NCI-H187 (cell line): ENCODE measurements around the gene SPRING1.
"Not testable (repeated sequence)": the region's sequence is repeated elsewhere in the genome, so short reads cannot be mapped to it uniquely, and the experiment has no call there.

Experiments used
- DNase-seq, 2 experiments: peaks; one replicate each; lab custom pipeline; 2025; lab: John Stamatoyannopoulos, UW

The SPRING1 gene, protein sequence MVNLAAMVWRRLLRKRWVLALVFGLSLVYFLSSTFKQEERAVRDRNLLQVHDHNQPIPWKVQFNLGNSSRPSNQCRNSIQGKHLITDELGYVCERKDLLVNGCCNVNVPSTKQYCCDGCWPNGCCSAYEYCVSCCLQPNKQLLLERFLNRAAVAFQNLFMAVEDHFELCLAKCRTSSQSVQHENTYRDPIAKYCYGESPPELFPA

DNA sequence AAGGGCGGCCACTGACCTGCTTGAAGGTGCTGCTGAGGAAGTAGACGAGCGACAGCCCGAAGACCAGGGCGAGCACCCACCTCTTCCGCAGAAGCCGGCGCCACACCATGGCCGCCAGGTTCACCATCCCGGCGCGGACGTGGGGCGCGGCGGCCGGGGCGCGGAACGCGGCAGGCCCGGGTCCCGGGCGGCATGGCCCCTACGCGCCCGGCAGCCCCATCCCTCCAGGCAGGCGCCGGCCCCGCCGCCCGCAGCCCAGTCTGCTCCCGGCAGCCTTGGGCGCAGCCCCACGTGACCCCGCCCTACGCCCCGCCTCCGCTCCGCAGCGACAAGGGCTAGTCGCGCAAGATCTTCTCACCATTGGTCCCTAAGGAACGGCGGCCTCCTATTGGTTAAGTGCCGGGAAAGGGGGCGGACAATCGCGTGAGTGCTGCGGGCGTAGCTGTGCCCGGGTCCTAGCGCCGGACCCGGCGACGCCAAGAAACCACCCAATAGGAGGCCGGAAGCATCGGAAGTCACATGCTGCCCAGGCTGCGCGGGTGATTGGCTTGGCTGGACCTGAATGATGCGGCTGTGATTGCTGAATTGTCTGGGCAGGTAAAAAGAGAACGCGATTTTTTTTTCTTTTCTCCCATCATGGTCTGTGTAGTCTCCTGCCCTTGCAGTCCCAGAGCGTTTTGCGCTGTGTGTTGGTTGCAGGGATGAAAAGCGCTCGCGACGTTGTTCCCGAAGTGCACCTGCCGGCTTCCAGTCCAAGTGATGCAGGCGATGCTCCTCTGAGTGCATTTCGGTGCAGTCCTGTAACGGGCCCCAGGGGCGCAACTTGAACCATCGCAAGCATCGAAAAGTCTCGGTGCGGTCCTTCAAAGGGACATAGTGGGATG, at the start of gene SPRING1, which contains the start of gene RNFT2:
TSS of gene SPRING1 (minus strand) at position 296 of the 884 bp plus-strand sequence. CDS start at position 127, 169 bp downstream.
TSS of gene RNFT2 (plus strand) at position 542 of the 884 bp plus-strand sequence. CDS start 2,183 bp downstream, outside the sequence.
- peak; percentile 99 to 100 for DNase-seq

DNA sequence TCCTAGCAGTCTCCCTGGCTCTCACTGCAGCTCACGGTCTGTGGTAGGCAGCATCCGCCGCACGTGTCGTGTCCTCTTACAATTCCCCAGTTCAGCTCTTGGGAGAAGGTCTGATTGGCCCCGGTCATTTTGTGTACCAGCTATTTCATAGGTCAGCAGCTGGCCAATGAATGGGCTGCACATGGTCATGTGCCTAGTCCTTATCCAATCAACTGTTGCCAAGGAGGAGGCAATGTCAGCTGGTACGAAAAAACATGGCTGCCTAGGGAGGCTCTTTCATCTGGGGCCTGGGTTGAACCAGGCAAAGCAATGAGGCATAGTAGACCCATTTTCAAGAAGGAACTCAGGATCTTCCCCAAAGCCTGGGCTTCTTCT, 46.4 kb upstream of the SPRING1 start:
- no peak for DNase-seq

DNA sequence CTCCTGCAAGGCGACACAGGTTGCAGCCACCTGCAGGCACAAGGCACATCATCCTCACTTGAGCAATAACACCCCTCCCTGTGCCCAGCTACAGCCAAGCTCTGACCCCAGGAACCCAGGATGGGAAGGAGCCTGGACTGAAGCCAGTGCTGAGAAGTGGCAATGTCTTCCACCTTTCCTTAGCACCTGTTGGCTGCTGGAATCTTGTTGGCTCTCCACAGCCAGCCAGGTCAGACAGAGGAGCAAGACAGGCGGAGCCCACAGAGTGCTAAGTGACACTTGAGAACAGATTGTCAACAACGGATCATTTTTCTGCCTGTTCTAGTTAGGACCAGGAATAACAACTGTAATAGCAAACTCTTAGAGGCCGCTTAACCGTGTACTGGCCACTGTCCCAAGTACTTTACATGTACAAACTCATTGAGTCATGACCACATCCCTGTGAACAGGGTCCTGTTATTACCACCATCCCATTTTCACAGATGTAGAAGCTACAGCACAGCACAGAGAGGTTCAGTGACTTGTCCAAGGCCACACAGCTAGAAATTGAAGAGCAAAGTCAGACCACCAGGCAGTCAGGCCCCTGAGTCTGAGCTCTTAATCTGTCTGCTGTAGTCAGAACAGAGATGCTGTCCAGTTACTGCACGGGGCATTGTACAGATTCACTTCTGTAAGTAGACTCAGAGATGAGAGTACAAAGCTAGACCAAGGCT, 45.8 kb upstream of the SPRING1 start:
- DNase-seq: peak; percentile 39 to 67

DNA sequence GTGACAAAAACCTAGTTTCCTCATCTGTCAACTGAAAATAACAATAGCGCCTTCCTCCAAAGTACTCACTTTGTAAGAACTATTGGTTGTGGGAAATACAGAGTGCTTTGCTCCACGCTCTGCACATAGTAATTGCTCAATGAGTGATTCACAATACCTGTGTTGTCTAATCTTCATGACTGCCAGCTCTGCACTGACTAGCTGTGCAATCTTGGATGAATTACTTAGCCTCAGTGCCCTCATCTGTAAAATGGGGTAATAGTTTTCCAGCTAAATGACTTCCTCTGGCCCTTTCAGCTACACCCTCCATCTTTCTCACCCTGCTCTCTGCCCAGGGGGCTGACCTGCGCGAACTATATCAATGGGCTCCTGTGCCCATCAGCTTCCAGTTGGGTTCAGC, 43.1 kb upstream of the SPRING1 start:
- DNase-seq: no peak

DNA sequence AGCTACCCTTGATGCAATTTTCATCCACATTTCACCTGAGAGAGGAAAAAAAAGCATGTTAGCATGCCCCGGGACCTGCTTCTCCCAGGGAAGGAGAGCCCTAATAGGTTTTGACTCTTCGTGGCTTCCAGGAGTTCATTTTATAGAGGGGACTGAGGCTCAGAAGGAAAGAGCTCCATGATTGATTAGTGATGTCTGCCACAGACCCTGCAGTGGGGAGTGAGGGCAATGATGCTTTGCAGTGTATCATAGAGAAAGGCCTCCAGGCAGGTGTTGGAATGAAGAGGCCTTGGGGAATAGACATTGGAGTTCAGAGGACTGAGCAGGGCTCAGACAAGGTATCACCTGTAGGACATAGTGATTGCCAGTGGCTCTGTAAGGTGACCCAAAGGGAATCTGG, 41.7 kb upstream of the SPRING1 start:
- DNase-seq: no peak

DNA sequence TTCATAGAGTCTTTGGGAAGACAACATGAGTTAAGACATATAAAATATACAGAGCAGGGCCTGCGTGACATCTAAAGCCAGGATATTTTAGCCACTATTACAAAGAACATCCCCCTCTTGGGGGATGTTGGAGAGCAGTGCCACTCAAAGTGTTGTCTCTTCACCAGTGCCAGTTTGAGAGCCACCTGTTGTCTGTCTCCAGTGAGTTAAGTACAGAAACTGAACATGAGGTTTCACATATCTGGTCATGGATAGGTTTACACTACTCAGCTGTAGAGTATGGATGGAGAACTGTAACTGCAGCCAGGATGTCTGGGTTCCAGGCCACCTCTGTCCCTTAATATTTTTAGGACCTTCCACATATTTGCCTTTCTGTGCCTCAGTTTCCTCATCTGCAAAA, 39.4 kb upstream of the SPRING1 start:
- peak in 1 of 2 experiments; percentile 37 for DNase-seq

DNA sequence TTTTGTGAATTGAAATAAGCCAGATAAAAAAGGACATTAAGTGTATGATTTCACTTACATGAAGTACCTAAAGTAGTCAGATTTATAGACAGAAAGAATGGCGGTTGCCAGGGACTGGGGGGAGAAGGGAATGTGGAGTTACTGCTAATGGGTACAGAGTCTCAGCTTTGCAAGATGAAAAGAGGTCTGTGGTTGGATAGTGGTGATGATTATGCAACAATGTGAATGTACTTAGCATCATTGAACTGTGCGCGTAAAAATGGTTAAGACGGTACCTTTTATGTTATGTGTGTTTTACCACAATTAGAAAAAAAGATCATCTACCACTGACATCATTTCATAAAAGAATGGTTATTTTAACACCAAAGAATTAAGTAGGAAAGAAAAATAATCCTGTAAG, 36.2 kb upstream of the SPRING1 start:
- DNase-seq: no peak

DNA sequence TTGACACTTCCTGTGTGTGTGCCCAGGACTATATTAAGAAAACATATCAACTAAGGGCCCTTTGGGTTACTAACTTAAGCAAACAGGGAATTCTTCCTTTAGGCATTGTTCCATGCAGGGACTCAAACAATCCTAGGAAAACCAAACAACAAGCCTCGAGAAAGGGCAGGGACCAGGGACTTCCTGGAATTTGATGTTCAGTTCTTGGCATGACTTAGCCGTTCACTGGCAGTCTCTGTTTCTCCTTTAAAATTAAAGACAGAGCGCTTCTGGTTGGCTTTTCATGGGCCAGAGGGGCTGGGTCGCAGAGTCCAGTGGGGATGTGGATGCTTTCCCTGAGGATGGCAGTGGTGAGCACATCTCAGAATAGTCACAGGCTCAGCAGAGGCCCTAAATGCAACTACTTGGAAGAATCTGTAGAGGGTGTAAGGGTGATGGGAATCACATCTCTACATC, 35.4 kb upstream of the SPRING1 start:
- DNase-seq: no peak

DNA sequence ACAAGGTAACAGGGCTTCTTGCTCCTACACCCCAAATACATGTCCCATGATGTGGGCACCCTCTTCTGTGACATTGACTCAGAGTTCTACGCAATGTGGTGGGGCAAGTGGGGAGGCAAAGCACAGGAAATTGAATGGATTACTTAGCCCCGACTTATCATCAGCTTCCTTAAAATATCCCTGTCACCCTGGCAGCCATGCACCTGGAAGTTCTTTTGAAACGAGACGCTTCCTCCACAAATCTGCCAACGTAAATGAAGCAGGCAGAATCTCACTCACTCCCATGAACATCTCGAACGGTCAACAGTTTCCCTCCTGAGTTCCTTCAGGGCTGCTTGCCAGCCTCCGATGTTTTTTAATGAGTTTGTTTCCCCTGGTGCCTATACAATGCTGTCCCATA, 33.8 kb upstream of the SPRING1 start:
- no peak for DNase-seq

DNA sequence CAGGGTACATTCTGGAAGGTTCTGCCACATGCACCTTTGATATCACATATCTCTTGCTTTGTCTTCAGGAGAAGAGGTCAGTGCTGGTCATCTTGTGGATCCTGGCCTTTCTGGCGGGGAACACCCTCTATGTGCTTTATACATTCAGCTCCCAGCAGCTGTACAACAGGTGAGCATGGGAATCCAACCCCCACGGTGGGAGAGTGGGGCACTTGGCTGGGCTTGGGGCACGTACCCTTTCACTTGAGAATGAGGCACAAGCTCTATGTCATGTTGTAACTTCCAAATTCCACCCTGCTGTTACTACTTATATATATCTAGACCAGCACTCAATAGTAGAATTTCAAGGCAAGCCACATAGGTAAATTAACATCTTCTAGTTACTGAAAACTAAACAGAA, 28.9 kb upstream of the SPRING1 start:
- no peak for DNase-seq

DNA sequence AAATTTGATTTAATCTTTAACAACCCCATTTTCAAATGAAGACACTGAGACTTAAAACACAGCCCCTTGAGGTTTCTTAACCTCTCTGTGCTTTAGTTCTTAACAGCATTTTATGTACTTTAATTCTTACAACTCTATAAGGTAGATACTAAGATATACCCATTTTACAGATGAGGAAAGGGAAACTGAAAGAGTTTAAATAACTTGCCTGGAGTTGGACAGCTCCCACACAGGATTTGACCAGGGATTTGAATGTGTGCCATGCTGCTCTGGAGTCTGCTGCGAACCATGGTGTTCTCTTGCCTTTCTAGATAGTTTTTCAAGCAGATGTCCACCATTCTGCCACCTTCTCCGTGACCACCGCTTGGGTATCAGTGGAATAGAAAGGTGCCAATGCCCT, 28.4 kb upstream of the SPRING1 start:
- DNase-seq: no peak

DNA sequence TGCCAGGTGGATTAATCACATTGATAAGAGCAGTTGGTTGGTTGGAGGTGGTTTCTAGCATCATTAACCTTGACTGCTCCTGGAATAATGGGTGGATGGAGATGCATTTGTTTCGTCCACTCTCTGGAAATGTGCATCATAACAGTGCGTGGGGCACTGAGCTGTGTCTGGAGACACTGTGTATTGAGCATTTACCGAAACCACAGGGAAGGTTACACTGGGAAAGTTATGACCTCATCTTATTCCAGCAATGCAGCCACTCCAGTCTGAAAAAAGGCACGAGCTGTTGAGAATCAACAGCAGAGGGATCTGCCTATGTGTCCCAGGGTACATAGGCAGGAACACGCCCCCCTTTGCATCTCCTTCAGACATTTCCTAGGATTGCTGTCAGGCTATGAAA, 27.4 kb upstream of the SPRING1 start:
- DNase-seq: no peak

DNA sequence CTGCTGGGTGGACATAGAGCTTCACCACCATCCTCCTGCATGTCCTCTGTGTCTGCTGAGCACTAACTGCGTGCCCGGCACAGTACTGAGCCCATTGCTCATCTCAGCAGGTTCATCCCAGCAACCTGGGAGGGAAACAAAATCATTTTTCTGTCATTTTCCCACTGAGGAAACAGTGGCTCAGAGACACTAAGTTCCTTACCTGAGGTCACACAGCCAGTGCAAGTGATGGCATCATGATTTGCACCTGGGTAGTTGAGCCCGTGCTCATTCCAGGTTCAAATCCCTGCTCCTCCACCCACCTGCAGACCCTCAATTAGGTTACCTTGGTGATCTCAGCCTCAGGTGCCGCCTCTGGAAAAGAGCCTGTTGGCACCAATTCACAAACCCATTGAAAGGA, 23.6 kb upstream of the SPRING1 start:
- no peak for DNase-seq

DNA sequence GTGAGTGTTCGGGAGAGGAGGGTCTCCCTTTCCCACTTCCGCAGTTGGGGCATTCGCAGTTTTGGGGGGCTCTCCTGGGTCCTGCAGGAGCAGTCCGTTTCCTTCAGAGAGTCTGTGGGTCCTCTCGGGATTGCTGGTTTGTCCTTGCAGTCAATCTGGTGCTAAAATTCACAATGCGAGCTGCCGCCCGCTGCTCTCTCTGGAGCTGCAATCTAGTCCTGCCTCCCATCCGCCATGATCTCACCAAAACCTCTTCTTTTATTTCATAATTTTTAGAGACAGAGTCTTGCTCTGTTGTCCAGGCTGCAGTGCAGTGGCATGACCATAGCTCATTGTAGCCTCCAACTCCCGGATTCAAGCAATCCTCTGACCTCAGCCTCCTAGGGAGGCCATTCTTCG, 22.8 kb upstream of the SPRING1 start:
- DNase-seq: no peak

DNA sequence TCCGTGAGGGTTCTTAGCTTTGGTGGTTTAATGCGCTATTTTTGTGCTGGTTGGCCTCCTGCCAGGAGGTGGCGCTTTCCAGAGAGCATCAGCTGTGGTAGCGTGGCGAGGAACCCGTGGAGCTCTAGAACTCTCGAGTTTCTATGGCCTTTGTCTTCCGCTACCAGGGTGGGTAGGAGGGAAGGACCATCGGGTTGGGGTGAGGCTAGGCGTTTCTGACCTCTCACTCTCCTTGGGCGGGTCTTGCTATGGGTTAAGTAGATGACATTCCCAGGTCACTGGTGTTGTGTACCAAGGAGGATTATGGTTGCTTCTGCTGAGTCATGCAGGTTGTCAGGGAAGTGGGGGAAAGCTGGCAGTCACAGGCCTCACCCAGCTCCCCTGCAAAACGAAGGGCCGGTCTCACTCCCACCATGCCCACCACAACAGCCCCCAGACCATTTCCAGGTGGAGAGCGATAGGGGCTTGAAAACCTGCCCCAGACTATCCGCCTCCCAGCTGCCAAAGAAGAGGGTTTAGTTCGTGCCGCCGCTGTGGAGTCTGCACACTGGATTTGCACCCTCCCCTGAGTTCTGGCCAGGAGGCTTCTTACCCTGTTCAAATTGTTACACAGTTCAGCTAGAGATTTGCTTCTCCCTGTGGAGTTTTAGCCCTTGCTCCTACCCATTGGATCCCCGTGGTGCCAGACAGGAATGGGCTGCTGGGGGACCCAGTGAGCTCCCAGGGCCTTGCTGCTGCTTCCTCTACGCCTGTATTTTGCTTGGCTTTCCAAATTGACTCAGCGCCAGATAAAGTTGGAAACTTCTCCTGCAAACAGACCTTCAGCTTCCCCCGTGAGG, 22.1 kb upstream of the SPRING1 start:
- DNase-seq: no peak

DNA sequence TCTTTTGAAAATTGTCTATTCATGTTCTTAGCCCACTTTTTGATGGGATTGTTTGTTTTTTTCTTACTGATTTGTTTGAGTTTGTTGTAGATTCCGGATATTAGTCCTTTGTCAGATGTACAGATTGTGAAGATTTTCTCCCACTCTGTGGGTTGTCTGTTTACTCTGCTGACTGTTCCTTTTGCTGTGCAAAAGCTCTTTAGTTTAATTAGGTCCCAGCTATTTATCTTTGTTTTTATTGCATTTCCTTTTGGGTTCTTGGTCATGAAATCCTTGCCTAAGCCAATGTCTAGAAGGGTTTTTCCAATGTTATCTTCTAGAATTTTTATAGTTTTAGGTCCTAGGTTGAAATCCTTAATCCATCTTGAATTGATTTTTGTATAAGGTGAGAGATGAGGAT, 16.9 kb upstream of the SPRING1 start:
- DNase-seq: not testable (repeated sequence)

DNA sequence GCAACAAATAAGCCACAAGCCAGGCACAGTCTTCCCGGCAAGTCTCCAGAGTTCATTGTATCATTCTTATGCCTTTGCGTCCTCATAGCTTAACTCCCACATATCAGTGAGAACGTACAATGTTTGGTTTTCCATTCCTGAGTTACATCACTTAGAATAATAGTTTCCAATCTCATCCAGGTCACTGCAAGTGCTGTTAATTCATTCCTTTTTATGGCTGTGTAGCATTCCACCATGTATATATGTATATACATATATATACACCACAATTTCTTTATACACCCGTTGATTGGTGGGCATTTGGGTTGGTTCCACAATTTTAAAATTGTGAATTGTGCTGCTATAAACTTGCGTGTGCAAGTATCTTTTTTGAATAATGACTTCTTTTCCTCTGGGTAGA, 16.2 kb upstream of the SPRING1 start:
- DNase-seq: not testable (repeated sequence)

DNA sequence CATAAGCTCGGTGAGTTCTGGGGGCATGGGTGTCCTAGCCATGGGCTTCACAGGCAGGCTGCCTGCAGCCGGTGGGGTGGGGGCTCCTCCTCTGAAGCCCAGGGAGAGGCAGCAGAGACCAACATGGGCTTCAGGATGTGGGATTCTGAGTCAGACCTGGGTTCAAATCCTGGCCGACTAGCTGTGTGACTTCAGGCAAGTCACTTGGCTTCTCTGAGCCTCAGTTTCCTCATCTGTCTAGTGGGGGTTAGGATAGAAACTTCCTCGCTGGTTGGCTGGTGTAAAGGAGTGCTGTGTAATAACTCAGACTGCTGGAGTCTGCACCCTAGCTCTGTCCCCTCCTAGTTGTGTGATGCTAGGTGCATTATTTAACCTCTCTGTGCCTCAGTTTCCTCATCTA, 12.4 kb upstream of the SPRING1 start:
- DNase-seq: no peak

DNA sequence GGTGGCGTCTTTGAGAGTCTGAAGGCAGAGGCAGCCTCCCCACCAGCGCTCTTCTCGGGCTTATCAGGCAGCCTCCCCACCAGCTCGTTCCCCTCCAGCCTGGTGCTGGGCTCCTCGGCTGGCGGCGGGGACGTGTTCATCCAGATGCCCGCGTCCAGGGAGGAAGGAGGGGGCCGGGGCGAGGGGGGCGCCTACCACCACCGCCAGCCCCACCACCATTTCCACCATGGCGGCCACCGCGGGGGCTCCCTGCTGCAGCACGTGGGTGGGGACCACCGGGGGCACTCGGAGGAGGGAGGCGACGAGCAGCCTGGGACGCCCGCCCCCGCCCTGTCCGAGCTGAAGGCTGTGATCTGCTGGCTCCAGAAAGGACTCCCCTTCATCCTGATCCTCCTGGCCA, 12.0 kb upstream of the SPRING1 start:
- no peak for DNase-seq

DNA sequence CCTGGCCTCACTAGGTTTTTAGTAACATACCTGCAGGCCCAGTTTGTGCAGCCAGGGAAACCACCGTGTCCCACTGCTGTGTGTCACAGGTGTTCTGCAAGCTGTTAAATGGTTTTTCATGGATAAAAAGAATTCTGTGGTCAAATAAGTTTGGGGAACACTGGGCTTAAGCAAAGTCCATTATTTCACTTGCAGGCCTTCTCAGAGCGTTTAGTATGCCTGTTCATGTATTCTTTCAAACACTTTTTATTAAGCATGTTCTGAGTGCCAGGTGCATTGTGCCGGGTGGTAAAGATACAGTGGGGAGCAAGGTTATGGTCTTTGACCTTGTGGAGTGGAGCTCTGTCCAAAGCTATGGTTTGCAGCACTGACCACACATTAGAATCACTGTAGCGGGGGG, 7.7 kb upstream of the SPRING1 start:
- DNase-seq: no peak

DNA sequence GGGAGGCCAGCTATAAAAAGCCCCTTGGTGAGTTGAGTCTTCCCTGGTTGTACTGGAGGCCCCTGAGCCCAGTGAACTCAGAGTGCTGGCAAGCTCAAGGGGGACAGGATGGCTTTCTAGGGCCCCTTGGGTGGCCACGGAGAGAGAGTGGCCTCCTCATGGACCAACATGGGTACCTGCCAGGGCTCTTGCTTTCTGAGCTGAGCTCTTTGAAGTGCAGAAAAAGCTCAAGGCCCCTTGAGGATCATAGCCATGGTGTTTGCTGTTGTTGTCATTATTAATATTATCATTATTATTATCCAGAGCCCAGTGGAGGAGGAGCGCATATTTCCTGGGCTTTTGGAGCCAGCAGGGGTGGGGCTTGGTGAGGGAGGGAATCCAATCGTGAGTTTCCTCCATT, 6.9 kb upstream of the SPRING1 start:
- no peak for DNase-seq

DNA sequence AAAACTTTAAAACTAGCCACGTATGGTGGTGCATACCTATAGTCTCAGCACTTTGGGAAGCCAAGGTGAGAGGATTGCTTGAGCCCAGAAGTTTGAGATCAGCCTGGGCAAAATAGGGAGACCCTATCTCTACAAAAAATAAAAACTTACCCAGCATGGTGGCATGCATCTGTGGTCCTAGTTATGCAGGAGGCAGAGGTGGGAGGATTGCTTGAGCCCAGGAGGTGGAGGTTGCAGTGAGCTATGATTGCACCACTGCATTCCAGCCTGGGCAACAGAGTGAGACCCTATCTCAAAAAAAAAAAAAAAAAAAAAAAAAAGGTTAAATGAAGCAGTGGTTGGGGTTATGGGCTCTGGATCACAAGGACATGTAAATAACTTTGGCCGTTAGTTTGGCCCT, 4.9 kb upstream of the SPRING1 start:
- not testable (repeated sequence) for DNase-seq
